Left lung (tissue), 10 donors: Measurements from ENCODE around the gene NUP50. TPM values are rescaled to one million over a fixed set of nuclear protein-coding genes. Genes with fewer than 3 reads are reported as not detected.

Experiments used
- ATAC-seq: fragments of 200-7000 bp; cut with Tn5 transposase; one replicate; pipeline ENCODE4 v1.9.1; 2020; ENCODE audit warnings: moderate library complexity
- DNase-seq, 4 donors: peaks; one replicate each; pipeline ENCODE4 v3.0.0-alpha.2; 2013 to 2020
- H3K27ac ChIP-seq, 2 donors: fragments of 200-600 bp; sonication (generic) in 1 of 2; one replicate each; pipeline versions ENCODE4 v1.5.0 to v1.8.0; 2020 to 2021
- H3K27me3 ChIP-seq, 2 donors: fragments of 200-600 bp; sonication (generic) in 1 of 2; one replicate each; pipeline versions ENCODE4 v1.5.0 to v1.8.0; 2020 to 2021
- H3K36me3 ChIP-seq, 2 donors: fragments of 200-600 bp; sonication (generic) in 1 of 2; one replicate each; pipeline versions ENCODE4 v1.5.0 to v1.8.0; 2020 to 2021
- H3K4me1 ChIP-seq, 2 donors: fragments of 200-600 bp; one replicate each; pipeline ENCODE4 v1.8.0; 2021
- H3K4me3 ChIP-seq, 2 donors: fragments of 200-600 bp; sonication (generic) in 1 of 2; one replicate each; pipeline versions ENCODE4 v1.5.0 to v1.8.0; 2020 to 2021; ENCODE audit warnings: mild to moderate bottlenecking in 1 of 2
- H3K9me3 ChIP-seq, 2 donors: fragments of 200-600 bp; sonication (generic) in 1 of 2; one replicate each; pipeline versions ENCODE4 v1.5.0 to v1.8.0; 2020 to 2021
- intact Hi-C, 2 donors: fragments of 100-400 bp; cut with DNase I; formaldehyde crosslinking; loops; one replicate each; pipeline versions ENCODE4 v1.11.2 to v1.14.2; 2022
- polyA plus RNA-seq, 6 donors: library from polyadenylated mRNA; unstranded; fragments of 120-200 nt; gene quantifications; one replicate each; pipeline ENCODE4 v1.2.1, GENCODE V29; 2013; ENCODE audit not compliant: insufficient read length in 6 of 6
- total RNA-seq, 2 donors: library from RNA; stranded (reverse); fragmentation: NEBNext Ultra II Directional; extraction: Animal tissue kit (Norgen Biotek cat#: 25700); gene quantifications; one replicate each; pipeline ENCODE4 v1.2.1, GENCODE V29; 2021
- TF ChIP-seq, protein P1 (sequence below), 2 donors: fragments of 200-600 bp; sonication (generic) in 1 of 2; IDR thresholded peaks; one replicate each; pipeline versions ENCODE4 v1.5.0 to v1.8.0; 2021; ENCODE audit warnings: antibody characterized with exemption in 2 of 2
- donor health status: DM: no; HTN: yes; CAD: no.
- donor health status: DM: no; HTN: no; CAD: no.

The NUP50 gene
- total and polyA plus RNA-seq, 8 donors, result 47.4 to 70.0 (median 52.9) TPM

DNA sequence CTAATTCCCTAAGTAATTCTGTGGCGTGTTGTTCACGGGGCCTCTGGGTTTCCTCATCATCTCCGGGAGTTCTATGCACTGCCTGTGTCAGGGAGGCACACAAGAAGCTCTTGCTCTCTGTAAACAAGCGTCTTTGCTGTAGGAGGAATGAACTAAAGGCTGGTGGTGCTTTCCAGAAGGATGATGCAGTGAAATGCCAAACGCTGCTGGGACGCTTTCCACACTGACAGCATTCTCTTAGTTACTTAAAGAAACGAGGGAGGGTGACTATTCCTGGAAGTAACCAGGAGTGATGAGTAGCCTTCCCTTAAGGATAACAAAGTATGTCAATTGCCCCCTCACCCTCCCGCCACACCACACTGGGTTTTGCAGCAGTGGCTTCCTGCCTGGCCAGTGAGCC, 38.5 kb upstream of the NUP50 start:
- peaks cover 0 to 22% of the 10 kb centered on the region in 2 donors for H3K27me3 ChIP-seq
- H3K27ac ChIP-seq, result no peak overlapping the region
- H3K4me3 ChIP-seq, result no peak overlapping the region
- DNase-seq (no peak), ATAC-seq (no peak)
- TF ChIP-seq, protein P1, sequence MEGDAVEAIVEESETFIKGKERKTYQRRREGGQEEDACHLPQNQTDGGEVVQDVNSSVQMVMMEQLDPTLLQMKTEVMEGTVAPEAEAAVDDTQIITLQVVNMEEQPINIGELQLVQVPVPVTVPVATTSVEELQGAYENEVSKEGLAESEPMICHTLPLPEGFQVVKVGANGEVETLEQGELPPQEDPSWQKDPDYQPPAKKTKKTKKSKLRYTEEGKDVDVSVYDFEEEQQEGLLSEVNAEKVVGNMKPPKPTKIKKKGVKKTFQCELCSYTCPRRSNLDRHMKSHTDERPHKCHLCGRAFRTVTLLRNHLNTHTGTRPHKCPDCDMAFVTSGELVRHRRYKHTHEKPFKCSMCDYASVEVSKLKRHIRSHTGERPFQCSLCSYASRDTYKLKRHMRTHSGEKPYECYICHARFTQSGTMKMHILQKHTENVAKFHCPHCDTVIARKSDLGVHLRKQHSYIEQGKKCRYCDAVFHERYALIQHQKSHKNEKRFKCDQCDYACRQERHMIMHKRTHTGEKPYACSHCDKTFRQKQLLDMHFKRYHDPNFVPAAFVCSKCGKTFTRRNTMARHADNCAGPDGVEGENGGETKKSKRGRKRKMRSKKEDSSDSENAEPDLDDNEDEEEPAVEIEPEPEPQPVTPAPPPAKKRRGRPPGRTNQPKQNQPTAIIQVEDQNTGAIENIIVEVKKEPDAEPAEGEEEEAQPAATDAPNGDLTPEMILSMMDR (IDR thresholded peaks at IDR 0.05), result no peak
- peaks cover 0 to 7% of the 10 kb centered on the region in 2 donors for H3K4me1 ChIP-seq
- intact Hi-C loops, result no loop called here
- no peaks in the 10 kb centered on the region for H3K36me3 ChIP-seq
- no peaks in the 10 kb centered on the region for H3K9me3 ChIP-seq

DNA sequence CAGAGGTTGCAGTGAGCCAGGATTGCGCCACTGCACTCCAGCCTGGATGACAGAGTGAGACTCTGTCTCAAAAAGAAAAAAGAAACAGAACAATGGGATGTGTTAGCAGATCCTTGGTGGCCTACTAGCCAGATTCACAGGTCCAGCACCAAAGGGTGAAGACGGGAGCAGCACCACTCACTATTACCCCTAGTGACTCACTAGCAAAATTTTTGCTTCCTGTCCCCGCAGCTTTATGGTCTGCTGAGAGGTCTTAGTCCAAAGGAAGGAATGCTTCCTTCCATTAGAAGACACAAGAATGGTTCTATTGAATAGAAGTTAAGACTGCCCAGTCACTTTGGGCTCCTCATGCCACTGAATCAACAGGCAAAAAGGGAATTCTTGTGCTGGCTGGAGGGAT, 35.9 kb upstream of the NUP50 start:
- no peak overlapping the region for H3K27ac ChIP-seq
- no peaks in the 10 kb centered on the region for H3K9me3 ChIP-seq
- H3K4me1 ChIP-seq, result peaks cover 0 to 29% of the 10 kb centered on the region in 2 donors
- TF ChIP-seq, protein P1 (IDR thresholded peaks at IDR 0.05), result no peak
- no peak for DNase-seq
- peaks cover 0 to 22% of the 10 kb centered on the region in 2 donors for H3K27me3 ChIP-seq
- ATAC-seq, result no peak
- intact Hi-C loops, result no loop called here
- H3K36me3 ChIP-seq, result peaks cover 0 to 9% of the 10 kb centered on the region in 2 donors
- H3K4me3 ChIP-seq, result no peak overlapping the region

DNA sequence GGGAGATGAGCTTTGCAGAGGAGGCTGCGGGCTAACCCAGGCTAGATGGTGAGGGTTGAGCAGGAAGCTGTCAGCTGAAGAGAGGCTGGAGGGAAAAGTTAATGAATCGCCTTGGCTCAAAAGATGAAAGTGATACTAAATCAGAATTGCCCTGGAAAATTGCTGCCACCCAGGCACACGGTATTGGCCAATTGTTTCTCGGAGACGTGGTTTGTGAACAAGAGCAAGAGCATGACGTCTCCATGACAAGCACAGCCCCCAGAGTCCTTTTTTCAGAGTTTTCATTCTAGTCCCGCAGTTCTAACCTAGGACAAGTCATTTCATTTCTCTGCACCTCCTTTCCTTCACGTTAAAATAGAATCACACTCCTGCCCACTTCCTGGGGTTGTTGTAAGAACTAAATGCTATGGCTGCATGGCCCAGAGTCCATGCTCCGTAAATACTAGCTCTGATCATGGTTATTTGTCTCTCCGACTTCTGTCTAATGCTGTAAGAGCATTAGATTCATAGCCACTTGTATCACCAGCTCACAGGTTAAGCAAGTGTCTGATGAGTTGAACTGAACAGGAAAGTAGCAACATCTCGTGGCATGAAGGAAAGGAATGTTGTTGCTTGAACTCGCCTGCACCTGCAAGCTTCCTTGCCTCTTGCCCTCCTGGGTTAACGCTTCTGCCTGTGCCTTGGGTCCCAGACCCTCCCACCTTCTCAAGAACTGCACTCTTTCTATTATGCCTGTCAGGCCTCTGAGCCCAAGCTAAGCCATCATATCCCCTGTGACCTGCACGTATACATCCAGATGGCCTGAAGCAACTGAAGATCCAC, 33.8 kb upstream of the NUP50 start:
- no peak for DNase-seq
- TF ChIP-seq, protein P1 (IDR thresholded peaks at IDR 0.05), result no peak
- peaks cover 0 to 28% of the 10 kb centered on the region in 2 donors for H3K36me3 ChIP-seq
- peak overlapping the region in 1 of 2 donors; percentile 57 for H3K27ac ChIP-seq
- intact Hi-C loops, result no loop called here
- H3K27me3 ChIP-seq, result peaks cover 0 to 11% of the 10 kb centered on the region in 2 donors
- H3K9me3 ChIP-seq, result peaks cover 0 to 13% of the 10 kb centered on the region in 2 donors
- peaks cover 0 to 29% of the 10 kb centered on the region in 2 donors for H3K4me1 ChIP-seq
- ATAC-seq, result no peak
- no peak overlapping the region for H3K4me3 ChIP-seq

DNA sequence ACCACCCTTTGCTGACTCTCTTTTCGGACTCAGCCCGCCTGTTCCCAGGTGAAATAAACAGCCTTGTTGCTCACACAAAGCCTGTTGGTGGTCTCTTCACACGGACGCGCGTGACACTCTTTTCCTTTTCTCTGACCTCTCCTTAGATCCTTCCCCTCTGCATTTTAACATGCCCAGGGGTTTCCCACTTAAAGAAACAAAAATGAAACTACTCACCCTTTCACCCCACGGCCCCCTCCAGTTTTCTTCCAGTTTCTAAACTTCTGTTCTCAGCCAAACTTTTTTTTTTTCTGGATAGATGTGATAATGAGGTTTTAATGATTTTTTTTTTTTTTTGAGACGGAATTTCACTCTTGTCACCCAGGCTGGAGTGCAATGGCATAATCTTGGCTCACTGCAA, 32.8 kb upstream of the NUP50 start:
- Histone ChIP-seq H3K9me3 (peaks cover 0 to 15% of the 10 kb centered on the region in 2 donors), H3K4me3 (no peak overlapping the region), H3K36me3 (peaks cover 0 to 35% of the 10 kb centered on the region in 2 donors), H3K27ac (peak overlapping the region in 1 of 2 donors; percentile 58), H3K4me1 (peaks cover 0 to 29% of the 10 kb centered on the region in 2 donors), H3K27me3 (peaks cover 0 to 2% of the 10 kb centered on the region in 2 donors)
- intact Hi-C loops, result no loop called here
- no peak for ATAC-seq
- DNase-seq, result no peak
- TF ChIP-seq, protein P1 (IDR thresholded peaks at IDR 0.05), result no peak

DNA sequence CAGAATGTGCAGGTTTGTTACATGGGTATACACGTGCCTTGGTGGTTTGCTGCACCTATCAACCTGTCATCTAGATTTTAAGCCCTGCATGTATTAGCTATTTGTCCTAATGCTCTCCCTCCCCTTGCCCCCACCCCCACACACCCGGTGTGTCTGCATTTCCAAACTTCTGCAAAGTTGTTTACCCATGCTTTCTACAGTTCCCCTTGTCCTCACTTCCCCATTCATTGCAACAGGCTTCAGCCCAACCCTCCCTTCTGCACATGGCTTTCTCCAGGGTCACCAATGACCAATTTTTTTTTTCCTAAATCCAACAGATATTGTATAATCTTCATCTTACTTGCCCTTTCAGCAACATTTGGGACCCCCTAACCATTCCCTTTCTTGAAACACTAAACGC, 32.0 kb upstream of the NUP50 start:
- DNase-seq (peak in 1 of 4 donors; percentile 73), ATAC-seq (peak; percentile 78)
- H3K9me3 ChIP-seq, result peaks cover 0 to 15% of the 10 kb centered on the region in 2 donors
- intact Hi-C loops, result no loop called here
- H3K27ac ChIP-seq, result peak overlapping the region in 1 of 2 donors; percentile 58
- no peaks in the 10 kb centered on the region for H3K27me3 ChIP-seq
- TF ChIP-seq, protein P1 (IDR thresholded peaks at IDR 0.05), result no peak
- H3K36me3 ChIP-seq, result peaks cover 0 to 35% of the 10 kb centered on the region in 2 donors
- H3K4me1 ChIP-seq, result peaks cover 0 to 29% of the 10 kb centered on the region in 2 donors
- no peak overlapping the region for H3K4me3 ChIP-seq
